GM12878 (cell line): Measurements from ENCODE around the gene FAM200B. TPM values are rescaled to one million over a fixed set of nuclear protein-coding genes. Genes with fewer than 3 reads are reported as not detected.

ENCODE experiments used
- ATAC-seq: fragments of 200-7000 bp; cut with Tn5 transposase; 3 replicates; pipeline ENCODE4 v1.9.1; 2020; ENCODE audit warnings: mild to moderate bottlenecking, moderate library complexity
- BruUV-seq: library from RNA; stranded (reverse); fragments of 400-500 nt; replicated peaks from 2 replicates; lab custom pipeline; 2021; lab: Mats Ljungman, UMichigan
- CTCF ChIA-PET: fragments of 300-600 bp; sonication (Branson Sonifier 250); formaldehyde crosslinking; extraction: SDS; loops from one replicate; lab custom pipeline; 2021; ENCODE audit warnings: inconsistent platforms; lab: Yijun Ruan, JAX
- POLR2A ChIA-PET: fragments of 350-600 bp; formaldehyde crosslinking; extraction: SDS; loops from one replicate; lab custom pipeline; 2021; ENCODE audit warnings: inconsistent platforms; lab: Charles Lee
- RAD21 ChIA-PET: fragments of 300-600 bp; sonication (Branson Sonifier 250); formaldehyde crosslinking; loops from one replicate; lab custom pipeline; 2023; ENCODE audit warnings: antibody characterized with exemption; ENCODE audit not compliant: unreplicated experiment; lab: Charles Lee
- SMC1A ChIA-PET: fragments of 300-600 bp; sonication (Branson Sonifier 250); formaldehyde crosslinking; loops from one replicate; lab custom pipeline; 2023; ENCODE audit not compliant: unreplicated experiment, uncharacterized antibody; lab: Charles Lee
- DNase-seq: peaks from one replicate; pipeline ENCODE4 v3.0.0-alpha.2; 2011; ENCODE audit warnings: low read depth, low spot score
- FAIRE-seq: peaks from 3 replicates; lab custom pipeline; 2011; peaks lifted over from hg19 to GRCh38; lab: Jason Lieb, UNC
- H2AFZ ChIP-seq: 2 replicates; pipeline ENCODE4 v1.6.0; 2011; ENCODE audit warnings: low read depth, low read length, control low read depth; ENCODE audit not compliant: control insufficient read depth
- H3K27ac ChIP-seq: 2 replicates; pipeline ENCODE4 v1.5.1; 2011; ENCODE audit warnings: control low read depth; ENCODE audit not compliant: control insufficient read depth, insufficient read depth
- H3K27me3 ChIP-seq, 2 experiments: replicated peaks in 1 of 2; 2 replicates each; pipeline versions ENCODE4 v1.6.0 to v1.6.1; 2011; ENCODE audit warnings: low read length in 1 of 2; ENCODE audit not compliant: control insufficient read depth in 2 of 2, insufficient read depth in 2 of 2
- H3K36me3 ChIP-seq, 2 experiments: 2 replicates each; pipeline ENCODE4 v1.5.1; 2011; ENCODE audit warnings: low read length in 1 of 2; ENCODE audit not compliant: control insufficient read depth in 2 of 2, insufficient read depth in 2 of 2
- H3K4me1 ChIP-seq: 2 replicates; pipeline ENCODE4 v1.6.1; 2011; ENCODE audit warnings: mild to moderate bottlenecking, low read length, moderate library complexity, mixed read lengths; ENCODE audit not compliant: control insufficient read depth, insufficient read depth
- H3K4me2 ChIP-seq: 2 replicates; pipeline ENCODE4 v1.6.0; 2011; ENCODE audit warnings: control low read depth; ENCODE audit not compliant: control insufficient read depth, insufficient read depth
- H3K4me3 ChIP-seq: fragments of 200-600 bp; sonication (generic); 2 replicates; pipeline ENCODE4 v1.5.1; 2016
- H3K79me2 ChIP-seq: 2 replicates; pipeline ENCODE4 v1.6.0; 2011; ENCODE audit warnings: low read length; ENCODE audit not compliant: control insufficient read depth, insufficient read depth
- H3K9ac ChIP-seq: 2 replicates; pipeline ENCODE4 v1.8.0; 2011; ENCODE audit warnings: low read length, control low read depth, mixed read lengths; ENCODE audit not compliant: control insufficient read depth, insufficient read depth
- H3K9me3 ChIP-seq: replicated peaks from 3 replicates; pipeline ENCODE4 v1.5.1; 2011; ENCODE audit warnings: mild to moderate bottlenecking, low read length; ENCODE audit not compliant: control insufficient read depth, insufficient read depth
- H4K20me1 ChIP-seq: 2 replicates; pipeline ENCODE4 v1.6.0; 2011; ENCODE audit not compliant: control insufficient read depth, insufficient read depth
- CBX3 ChIP-seq: fragments of 200-600 bp; sonication (generic); IDR thresholded peaks from 2 replicates; pipeline ENCODE4 v1.6.1; 2016; ENCODE audit warnings: low read depth, borderline replicate concordance
- EZH2 ChIP-seq: IDR thresholded peaks from 2 replicates; pipeline ENCODE4 v1.6.1; 2012; ENCODE audit warnings: low read depth, mild to moderate bottlenecking, control low read depth, inconsistent platforms, low read length, borderline replicate concordance; ENCODE audit not compliant: control insufficient read depth
- FOXM1 ChIP-seq: IDR thresholded peaks from 2 replicates; pipeline ENCODE4 v1.6.1; 2012; ENCODE audit warnings: low read depth, mild to moderate bottlenecking, inconsistent platforms, low read length, moderate library complexity
- HCFC1 ChIP-seq: fragments of 150-350 bp; IDR thresholded peaks from 2 replicates; pipeline ENCODE4 v1.6.1; 2014; ENCODE audit warnings: low read length
- JUND ChIP-seq: IDR thresholded peaks from 2 replicates; pipeline ENCODE4 v1.6.1; 2012; ENCODE audit warnings: low read depth, mild to moderate bottlenecking, low read length, improper control_type of control experiment, moderate library complexity
- NBN ChIP-seq: fragments of 450-650 bp; IDR thresholded peaks from 2 replicates; pipeline ENCODE4 v1.6.1; 2016
- POLR2AphosphoS2 ChIP-seq: IDR thresholded peaks from 2 replicates; pipeline ENCODE4 v1.6.1; 2011; ENCODE audit warnings: low read depth, mild to moderate bottlenecking, low read length, improper control_type of control experiment, moderate library complexity
- POLR2AphosphoS5 ChIP-seq: IDR thresholded peaks from 2 replicates; pipeline ENCODE4 v1.6.1; 2011; ENCODE audit warnings: mild to moderate bottlenecking, low read length, inconsistent platforms
- RBBP5 ChIP-seq: fragments of 200-600 bp; sonication (generic); conservative IDR thresholded peaks from 2 replicates; pipeline ENCODE4 v1.6.1; 2016
- RFX5 ChIP-seq: IDR thresholded peaks from 2 replicates; pipeline ENCODE4 v1.6.1; 2011; ENCODE audit warnings: low read depth, low read length, improper control_type of control experiment
- SIN3A ChIP-seq: IDR thresholded peaks from 2 replicates; pipeline ENCODE4 v1.6.1; 2012; ENCODE audit warnings: low read depth, low read length, improper control_type of control experiment
- ZNF217 ChIP-seq: fragments of 450-650 bp; IDR thresholded peaks from 2 replicates; pipeline ENCODE4 v1.6.1; 2017; ENCODE audit warnings: antibody characterized with exemption, mild to moderate bottlenecking
- ZNF24 ChIP-seq: fragments of 450-650 bp; IDR thresholded peaks from 2 replicates; pipeline ENCODE4 v1.6.1; 2017; ENCODE audit warnings: antibody characterized with exemption, mild to moderate bottlenecking
- ZSCAN29 ChIP-seq: fragments of 450-650 bp; IDR thresholded peaks from 2 replicates; pipeline ENCODE4 v1.6.1; 2017; ENCODE audit warnings: mild to moderate bottlenecking, moderate library complexity
- WGBS: methylation state at CpG from one replicate; pipeline ENCODE4 v1.1.6; 2016; ENCODE audit warnings: low lambda C conversion rate; ENCODE audit not compliant: insufficient replicate concordance, insufficient coverage; ENCODE audit errors: missing lambda C conversion rate; 5-methylcytosine and 5-hydroxymethylcytosine counted together
- in situ Hi-C: fragments of 300-500 bp; cut with MboI; formaldehyde crosslinking; loops from 9 replicates; pipeline ENCODE4 v1.14.3; 2018; ENCODE audit warnings: mixed read lengths
- intact Hi-C: fragments of 100-400 bp; cut with micrococcal nuclease; formaldehyde crosslinking; loops from one replicate; pipeline ENCODE4 v1.14.2; 2022; ENCODE audit not compliant: unreplicated experiment
- polyA plus RNA-seq, 11 experiments: library from polyadenylated mRNA; depleted of rRNA in 4 of 11; unstranded in 6 of 11; stranded (reverse) in 5 of 11; fragments of >200 nt; fragmentation: Nextera tagmentation in 4 of 11; fragmentation: Illumina TruSeq in 1 of 11; extraction: Ambion mirVana in 4 of 11; extraction: Trizol in 1 of 11; gene quantifications; 1 replicate in 1 of 11; 2 replicates in 10 of 11; pipeline versions ENCODE4 v1.2.1 to v1.2.3, GENCODE V29; 2011 to 2016; ENCODE audit warnings: inconsistent platforms in 2 of 11, missing spikeins in 2 of 11, low read depth in 1 of 11
- total RNA-seq, 4 experiments: library from RNA; depleted of rRNA in 3 of 4; stranded (reverse); fragments of >200 nt in 3 of 4; fragmentation: Illumina TruSeq in 1 of 4; extraction: Trizol in 1 of 4; gene quantifications; 2 replicates each; pipeline versions ENCODE4 v1.2.1 to v1.2.3, GENCODE V29; 2013 to 2021
- TF ChIP-seq, protein P1 (sequence below): fragments of 450-650 bp; IDR thresholded peaks from 2 replicates; pipeline ENCODE4 v1.6.1; 2016; ENCODE audit warnings: mild to moderate bottlenecking
- TF ChIP-seq, protein P2 (sequence below): fragments of 450-650 bp; IDR thresholded peaks from 2 replicates; pipeline ENCODE4 v1.6.1; 2016; ENCODE audit warnings: mild to moderate bottlenecking
- TF ChIP-seq, protein P3 (sequence below): fragments of 450-650 bp; formaldehyde crosslinking; IDR thresholded peaks from 2 replicates; pipeline ENCODE4 v1.4.0; 2020; ENCODE audit warnings: mild to moderate bottlenecking, moderate library complexity

FAM200B gene
- total and polyA plus RNA-seq, 10 of the 15 experiments (the other 5 are each of a cell fraction or from before 2014, with no cell fraction given): 13.8 to 48.5 (median 25.5) TPM

DNA sequence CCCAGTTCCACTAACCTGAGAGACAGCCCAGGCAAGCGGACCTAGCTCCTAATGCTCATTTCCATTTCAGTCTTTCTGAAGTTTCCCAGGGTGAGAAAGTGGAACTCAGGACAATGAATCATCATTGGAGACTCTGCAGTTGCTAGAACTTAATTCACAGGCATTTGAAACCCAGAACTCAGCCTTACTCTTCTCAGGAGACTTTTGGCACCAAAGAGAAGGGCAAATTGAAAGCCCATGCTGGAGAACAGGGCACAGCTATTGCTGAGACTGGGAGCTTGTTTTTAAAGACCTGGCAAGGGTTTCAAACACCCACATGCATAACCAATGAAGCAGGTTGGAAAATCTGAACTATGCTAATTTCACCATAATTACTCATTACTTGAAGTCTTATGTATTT, 57.2 kb downstream of the FAM200B start:
- no peak overlapping the region for H3K9ac ChIP-seq
- in situ Hi-C loops: no loop called here
- ChIA-PET POLR2A (interaction anchor here (0.6 to 0.7 kb wide), 3 partner anchors 12 to 258 kb away, joined by 3 to 5 read pairs (median 3); no protein-coding TSS in a partner anchor), SMC1A (interaction anchor here (0.6 to 3.7 kb wide), 10 partner anchors 8 to 262 kb away, joined by 3 to 29 read pairs (median 7); partner anchors contain the start of gene CD38), CTCF (interaction anchor here (0.7 to 3.6 kb wide), 7 partner anchors 12 to 217 kb away, joined by 3 to 33 read pairs (median 12); no protein-coding TSS in a partner anchor), RAD21 (interaction anchor here (1.3 to 3.5 kb wide), 7 partner anchors 18 to 217 kb away, joined by 3 to 16 read pairs (median 5); no protein-coding TSS in a partner anchor)
- no peak overlapping the region for H3K27ac ChIP-seq
- no peaks in the 10 kb centered on the region; the same call in 1 of the 3 replicates for H3K9me3 ChIP-seq
- TF ChIP-seq NBN (no peak), RBBP5 (no peak), ZNF217 (no peak), ZSCAN29 (no peak), POLR2AphosphoS5 (no peak), ZNF24 (no peak), SIN3A (no peak), JUND (no peak), RFX5 (no peak), CBX3 (no peak), EZH2 (no peak), HCFC1 (no peak), POLR2AphosphoS2 (no peak), FOXM1 (no peak)
- TF ChIP-seq, protein P1, sequence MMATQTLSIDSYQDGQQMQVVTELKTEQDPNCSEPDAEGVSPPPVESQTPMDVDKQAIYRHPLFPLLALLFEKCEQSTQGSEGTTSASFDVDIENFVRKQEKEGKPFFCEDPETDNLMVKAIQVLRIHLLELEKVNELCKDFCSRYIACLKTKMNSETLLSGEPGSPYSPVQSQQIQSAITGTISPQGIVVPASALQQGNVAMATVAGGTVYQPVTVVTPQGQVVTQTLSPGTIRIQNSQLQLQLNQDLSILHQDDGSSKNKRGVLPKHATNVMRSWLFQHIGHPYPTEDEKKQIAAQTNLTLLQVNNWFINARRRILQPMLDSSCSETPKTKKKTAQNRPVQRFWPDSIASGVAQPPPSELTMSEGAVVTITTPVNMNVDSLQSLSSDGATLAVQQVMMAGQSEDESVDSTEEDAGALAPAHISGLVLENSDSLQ: no peak
- TF ChIP-seq, protein P2, sequence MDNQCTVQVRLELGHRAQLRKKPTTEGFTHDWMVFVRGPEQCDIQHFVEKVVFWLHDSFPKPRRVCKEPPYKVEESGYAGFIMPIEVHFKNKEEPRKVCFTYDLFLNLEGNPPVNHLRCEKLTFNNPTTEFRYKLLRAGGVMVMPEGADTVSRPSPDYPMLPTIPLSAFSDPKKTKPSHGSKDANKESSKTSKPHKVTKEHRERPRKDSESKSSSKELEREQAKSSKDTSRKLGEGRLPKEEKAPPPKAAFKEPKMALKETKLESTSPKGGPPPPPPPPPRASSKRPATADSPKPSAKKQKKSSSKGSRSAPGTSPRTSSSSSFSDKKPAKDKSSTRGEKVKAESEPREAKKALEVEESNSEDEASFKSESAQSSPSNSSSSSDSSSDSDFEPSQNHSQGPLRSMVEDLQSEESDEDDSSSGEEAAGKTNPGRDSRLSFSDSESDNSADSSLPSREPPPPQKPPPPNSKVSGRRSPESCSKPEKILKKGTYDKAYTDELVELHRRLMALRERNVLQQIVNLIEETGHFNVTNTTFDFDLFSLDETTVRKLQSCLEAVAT: no peak
- TF ChIP-seq, protein P3, sequence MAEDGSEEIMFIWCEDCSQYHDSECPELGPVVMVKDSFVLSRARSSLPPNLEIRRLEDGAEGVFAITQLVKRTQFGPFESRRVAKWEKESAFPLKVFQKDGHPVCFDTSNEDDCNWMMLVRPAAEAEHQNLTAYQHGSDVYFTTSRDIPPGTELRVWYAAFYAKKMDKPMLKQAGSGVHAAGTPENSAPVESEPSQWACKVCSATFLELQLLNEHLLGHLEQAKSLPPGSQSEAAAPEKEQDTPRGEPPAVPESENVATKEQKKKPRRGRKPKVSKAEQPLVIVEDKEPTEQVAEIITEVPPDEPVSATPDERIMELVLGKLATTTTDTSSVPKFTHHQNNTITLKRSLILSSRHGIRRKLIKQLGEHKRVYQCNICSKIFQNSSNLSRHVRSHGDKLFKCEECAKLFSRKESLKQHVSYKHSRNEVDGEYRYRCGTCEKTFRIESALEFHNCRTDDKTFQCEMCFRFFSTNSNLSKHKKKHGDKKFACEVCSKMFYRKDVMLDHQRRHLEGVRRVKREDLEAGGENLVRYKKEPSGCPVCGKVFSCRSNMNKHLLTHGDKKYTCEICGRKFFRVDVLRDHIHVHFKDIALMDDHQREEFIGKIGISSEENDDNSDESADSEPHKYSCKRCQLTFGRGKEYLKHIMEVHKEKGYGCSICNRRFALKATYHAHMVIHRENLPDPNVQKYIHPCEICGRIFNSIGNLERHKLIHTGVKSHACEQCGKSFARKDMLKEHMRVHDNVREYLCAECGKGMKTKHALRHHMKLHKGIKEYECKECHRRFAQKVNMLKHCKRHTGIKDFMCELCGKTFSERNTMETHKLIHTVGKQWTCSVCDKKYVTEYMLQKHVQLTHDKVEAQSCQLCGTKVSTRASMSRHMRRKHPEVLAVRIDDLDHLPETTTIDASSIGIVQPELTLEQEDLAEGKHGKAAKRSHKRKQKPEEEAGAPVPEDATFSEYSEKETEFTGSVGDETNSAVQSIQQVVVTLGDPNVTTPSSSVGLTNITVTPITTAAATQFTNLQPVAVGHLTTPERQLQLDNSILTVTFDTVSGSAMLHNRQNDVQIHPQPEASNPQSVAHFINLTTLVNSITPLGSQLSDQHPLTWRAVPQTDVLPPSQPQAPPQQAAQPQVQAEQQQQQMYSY (CRISPR knock-in tag): no peak
- WGBS: 0% methylated on average over 1 of the region's 1 CpG
- H3K4me3 ChIP-seq: no peak overlapping the region
- no peaks in the 10 kb centered on the region for H3K79me2 ChIP-seq
- H3K36me3 ChIP-seq: no peaks in the 10 kb centered on the region
- H4K20me1 ChIP-seq: no peaks in the 10 kb centered on the region
- no peak for ATAC-seq
- H2AFZ ChIP-seq: no peak overlapping the region
- H3K4me1 ChIP-seq: no peaks in the 10 kb centered on the region
- intact Hi-C loops: no loop called here
- H3K4me2 ChIP-seq: no peak overlapping the region
- BruUV-seq: no TSS peak
- no peak for FAIRE-seq
- H3K27me3 ChIP-seq: no peaks in the 10 kb centered on the region; a peak in 1 of 4 replicates
- DNase-seq: no peak
